Measurements from ENCODE around the gene PLEKHH2.
"Not testable (repeated sequence)": the region's sequence is repeated elsewhere in the genome, so short reads cannot be mapped to it uniquely, and the experiment has no call there.

Gene PLEKHH2

DNA sequence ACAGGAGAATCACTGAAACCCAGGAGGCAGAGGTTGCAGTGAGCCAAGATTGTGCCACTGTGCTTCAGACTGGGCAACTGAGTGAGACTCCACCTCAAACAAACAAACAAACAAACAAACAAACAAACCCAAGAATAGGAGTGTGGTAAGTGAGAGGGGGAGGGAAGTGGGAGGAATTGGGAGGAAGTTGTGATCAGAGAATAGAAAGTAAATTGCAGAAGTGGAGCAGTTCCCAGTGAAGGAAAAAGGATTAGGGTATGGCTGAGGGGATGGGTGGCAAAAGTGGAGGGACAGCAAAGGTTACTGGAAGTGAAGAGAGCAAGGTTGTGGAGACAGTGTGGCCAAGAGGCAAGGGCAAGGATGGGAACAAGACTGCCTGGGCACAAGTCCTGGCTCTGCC lies 80.3 kb downstream of the PLEKHH2 start:
- DNase-seq (ENCODE audit: low read depth in 3 of 3) = no peak

DNA sequence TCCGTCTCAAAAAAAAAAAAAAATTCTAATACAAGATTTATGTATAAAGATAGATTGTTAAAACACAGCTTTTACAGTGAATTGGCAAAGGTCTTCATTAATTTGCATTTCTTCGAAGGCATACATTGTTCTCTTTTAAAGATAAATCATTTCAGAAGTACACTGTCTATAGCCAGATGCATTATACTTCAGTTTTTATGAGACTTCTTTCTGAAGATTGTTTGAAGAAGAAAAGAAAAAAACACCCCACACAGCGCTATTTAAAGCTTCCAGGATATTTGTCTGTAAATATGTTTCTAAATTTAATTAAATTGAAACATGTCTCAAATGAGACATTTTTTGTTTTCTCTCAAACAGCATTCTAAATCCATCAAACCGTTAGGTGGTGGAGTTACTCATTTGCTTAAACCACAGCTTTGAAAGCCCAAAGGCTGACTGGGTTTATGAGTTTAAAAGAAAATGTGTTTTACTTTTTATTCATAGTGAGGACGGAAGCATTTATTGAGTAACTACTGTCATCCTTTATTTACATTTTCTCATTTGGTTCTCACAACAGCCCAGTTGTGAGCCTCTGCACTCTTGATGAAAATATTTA lies 81.6 kb downstream of the PLEKHH2 start:
- no peak for DNase-seq (ENCODE audit: low read depth in 3 of 3)

DNA sequence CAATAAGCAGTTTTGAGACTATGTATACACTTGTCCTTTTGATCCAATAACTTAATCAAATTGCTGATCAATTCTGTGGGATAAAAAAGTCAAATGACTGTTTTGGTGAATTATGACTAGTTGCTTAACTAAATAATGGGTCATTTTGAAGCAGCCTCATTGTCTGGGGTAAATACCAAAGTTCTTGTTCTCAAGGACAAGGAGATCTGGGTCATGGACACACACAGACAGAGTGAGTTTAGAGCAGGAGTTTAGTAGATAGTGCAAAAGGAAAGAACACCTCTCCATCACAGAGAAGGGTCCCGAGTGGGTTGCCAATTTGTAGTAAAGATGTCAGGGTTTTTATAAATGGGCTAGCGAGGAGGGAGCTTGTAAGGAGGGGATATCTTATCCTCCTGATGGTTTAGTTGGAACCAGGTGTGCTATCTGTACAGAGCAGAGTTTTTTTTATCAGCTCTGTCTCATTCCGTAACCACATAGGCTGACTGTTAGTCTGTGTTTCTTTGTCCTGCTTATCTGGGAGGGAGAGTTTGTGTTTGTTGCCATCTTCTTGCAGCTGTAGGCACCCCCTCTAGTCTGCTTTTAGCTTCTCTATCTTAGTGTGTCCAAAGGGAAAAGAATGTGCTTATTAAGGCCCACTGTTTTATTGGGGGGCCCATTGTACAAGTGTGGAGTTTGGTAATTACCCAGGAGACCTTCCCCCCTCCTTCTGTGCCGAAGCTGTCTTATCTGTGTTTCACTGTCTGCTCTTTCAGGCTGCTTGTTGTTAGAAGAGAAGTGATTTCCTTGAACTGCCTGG lies 87.9 kb downstream of the PLEKHH2 start:
- no peak for DNase-seq (ENCODE audit: low read depth in 3 of 3)

DNA sequence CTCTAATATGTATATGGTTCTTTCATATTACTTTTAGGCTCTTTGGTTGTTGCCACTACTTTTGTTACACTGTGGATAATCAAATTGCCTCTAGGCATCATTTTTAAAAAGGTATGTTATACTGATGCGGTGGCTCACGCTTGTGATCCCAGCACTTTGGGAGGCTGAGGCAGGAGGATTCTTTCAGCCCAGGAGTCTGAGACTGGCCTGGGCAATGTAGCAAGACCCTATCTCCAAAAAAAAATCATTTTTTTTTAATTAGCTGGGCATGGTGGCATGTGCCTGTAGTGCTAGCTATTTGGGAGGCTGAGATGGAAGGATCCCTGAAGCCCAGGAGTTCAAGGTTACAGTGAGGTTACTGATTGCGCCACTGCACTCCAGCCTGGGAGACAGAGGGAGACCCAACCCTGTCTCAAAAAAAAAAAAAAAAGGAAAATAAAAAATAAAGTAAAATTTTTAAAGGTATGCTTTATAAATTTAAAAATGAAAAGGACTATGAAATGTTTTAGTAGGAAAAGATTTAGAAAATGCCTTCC lies 88.7 kb downstream of the PLEKHH2 start:
- DNase-seq (ENCODE audit: low read depth in 3 of 3) = no peak

GRCh38 chr2:43726961-43727633 lies 90.0 kb downstream of the PLEKHH2 start:
- not testable (repeated sequence) for DNase-seq (ENCODE audit: low read depth in 3 of 3)

DNA sequence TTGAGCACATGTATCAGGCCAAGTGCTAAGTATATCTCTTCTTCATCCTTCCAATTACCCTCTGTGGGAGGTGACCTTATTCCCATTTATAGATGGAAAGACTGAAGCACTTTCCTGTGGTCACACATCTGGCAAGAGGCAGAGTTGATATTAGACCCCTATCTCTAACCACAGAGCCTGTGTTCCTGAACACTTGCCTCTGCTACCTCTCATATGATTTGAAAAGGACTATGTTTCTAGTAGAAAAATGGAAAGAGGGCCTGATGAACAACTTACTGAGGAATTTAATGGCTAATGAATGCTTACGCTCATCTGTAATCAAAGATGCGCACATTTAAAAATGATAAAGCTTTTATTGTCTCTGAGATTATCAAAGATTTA lies 90.6 kb downstream of the PLEKHH2 start:
- DNase-seq (ENCODE audit: low read depth in 3 of 3) = no peak

- no peak for DNase-seq (ENCODE audit: low read depth in 3 of 3)
Observed at GRCh38 chr2:43729491-43730174, 92.6 kb downstream of the PLEKHH2 start.

DNA sequence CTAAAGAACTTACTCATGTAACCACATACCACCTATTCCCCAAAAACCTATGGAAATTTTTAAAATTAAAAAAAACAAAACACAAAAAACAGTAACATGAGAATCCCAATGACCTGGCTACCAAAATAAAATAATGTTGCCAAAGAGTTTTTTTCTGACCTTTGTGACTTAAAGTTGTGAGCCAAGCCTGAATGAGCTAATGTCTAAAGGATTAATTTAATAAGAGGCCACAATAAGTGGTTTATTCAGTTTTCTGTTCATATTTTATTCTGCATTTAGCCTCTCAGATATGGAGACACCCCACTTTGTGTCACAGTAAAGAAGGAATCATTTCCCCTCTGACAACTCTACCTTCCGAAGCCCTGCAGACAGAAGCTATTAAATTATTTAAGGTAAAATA lies 94.2 kb downstream of the PLEKHH2 start:
- DNase-seq (ENCODE audit: low read depth in 3 of 3) = no peak

- no peak for DNase-seq (ENCODE audit: low read depth in 3 of 3)
Observed at GRCh38 chr2:43736637-43737036, 99.6 kb downstream of the PLEKHH2 start.

DNA sequence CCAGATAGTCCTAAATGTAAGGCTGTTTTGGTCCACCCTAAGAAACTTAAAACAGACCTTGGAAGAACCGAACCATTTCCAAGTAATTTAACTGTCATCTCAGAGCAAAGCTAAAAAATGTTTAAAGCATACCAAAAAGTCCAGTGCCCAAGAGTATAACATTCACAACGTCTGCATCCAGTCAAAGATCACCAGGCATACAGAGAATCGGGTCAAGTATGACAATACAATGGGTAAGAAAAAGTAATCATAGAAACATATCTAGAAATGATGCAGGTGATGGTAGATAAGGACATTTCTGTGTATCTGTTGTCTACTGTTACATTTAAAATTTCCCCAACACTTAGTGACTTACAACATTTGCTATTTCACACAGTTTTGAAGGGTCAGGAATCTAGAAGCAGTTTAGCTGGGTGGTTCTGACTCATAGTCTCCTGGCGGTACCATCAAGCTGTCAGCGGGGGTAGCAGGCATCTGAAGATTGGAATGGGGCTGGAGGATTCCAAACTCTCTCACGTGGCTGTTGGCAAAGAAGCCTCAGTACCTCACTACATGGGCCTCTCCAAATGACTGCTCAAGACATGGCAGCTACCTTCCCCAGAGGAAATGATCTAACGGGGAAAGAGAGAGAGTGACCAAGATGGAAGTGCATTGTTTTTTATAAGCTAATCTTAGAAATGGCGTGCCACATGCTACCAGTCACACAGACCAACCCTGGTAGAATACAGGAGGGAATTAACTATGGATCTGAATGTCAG lies 100.2 kb downstream of the PLEKHH2 start:
- no peak for DNase-seq (ENCODE audit: low read depth in 3 of 3)

GRCh38 chr2:43737855-43738254 lies 100.8 kb downstream of the PLEKHH2 start:
- no peak for DNase-seq (ENCODE audit: low read depth in 3 of 3)

GRCh38 chr2:43738257-43738656 lies 101.2 kb downstream of the PLEKHH2 start:
- DNase-seq (ENCODE audit: low read depth in 3 of 3) = no peak

DNA sequence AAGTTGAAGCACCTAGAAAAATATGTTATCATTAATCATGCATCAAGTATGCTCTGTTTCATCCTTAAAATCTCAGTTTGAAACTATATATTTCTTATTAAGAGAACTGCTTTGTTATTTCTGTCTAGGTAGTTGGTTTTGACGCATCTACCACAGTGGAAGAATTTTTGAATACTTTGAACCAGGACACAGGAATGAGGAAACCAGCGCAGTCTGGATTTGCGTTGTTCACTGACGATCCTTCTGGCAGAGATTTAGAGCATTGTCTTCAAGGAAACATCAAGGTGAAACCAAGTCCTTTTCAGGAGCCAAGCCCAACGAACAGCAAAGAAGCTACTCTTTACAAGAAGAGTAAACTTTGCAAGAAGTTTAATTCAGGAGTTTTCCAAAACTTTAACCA lies 106.6 kb downstream of the PLEKHH2 start:
- DNase-seq (ENCODE audit: low read depth in 3 of 3) = no peak

- no peak for DNase-seq (ENCODE audit: low read depth in 3 of 3)
Observed at GRCh38 chr2:43745457-43745856, 108.4 kb downstream of the PLEKHH2 start.

DNA sequence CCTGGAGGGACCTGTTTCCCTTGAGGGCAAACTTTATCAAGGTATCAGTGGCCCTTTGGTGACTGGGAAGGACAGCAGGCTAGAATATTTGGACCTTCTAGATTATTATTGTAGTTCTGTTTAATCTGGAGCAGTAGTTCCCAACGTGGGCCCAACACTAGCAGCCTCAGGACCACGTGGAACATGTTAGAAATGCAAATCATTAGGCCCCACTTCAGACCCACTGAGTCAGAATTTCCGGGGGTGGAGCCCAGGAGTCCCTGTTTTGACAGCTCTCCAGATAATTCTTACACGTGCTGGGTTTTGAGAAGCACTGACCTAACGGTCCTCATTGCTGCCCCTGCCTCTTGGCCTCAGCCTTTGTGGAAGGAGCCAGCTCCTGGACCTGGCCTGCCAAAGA lies 111.3 kb downstream of the PLEKHH2 start:
- DNase-seq (ENCODE audit: low read depth in 3 of 3) = peak in 2 of 3 donors; percentile 7 to 19

GRCh38 chr2:43749583-43749982 lies 112.5 kb downstream of the PLEKHH2 start:
- no peak for DNase-seq (ENCODE audit: low read depth in 3 of 3)

- DNase-seq (ENCODE audit: low read depth in 3 of 3) = no peak
Observed at GRCh38 chr2:43751476-43751990, 114.5 kb downstream of the PLEKHH2 start.

DNA sequence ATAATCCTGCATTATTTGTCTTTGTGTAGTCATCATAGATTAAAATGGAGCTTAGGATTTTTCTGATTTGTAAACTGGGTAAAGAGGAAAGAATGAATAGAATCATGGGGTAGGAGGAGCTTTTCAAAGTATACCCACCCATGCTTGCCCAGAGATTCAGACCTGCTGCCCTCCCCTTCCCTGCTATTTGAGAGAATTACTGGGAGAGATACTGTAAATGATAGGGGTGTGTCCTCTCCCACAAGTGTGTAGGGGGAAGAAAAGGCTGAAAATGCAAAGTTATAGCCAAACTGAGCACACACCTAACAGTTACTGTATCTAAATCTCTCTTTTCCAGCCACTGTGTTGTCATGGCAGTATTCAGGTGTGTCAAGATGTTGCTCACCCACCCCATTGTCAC lies 115.2 kb downstream of the PLEKHH2 start:
- no peak for DNase-seq (ENCODE audit: low read depth in 3 of 3)

GRCh38 chr2:43754180-43754579 lies 117.1 kb downstream of the PLEKHH2 start:
- DNase-seq (ENCODE audit: low read depth in 3 of 3) = no peak

- DNase-seq (ENCODE audit: low read depth in 3 of 3) = no peak
Observed at GRCh38 chr2:43758739-43759138, 121.7 kb downstream of the PLEKHH2 start.

- no peak for DNase-seq (ENCODE audit: low read depth in 3 of 3)
Observed at GRCh38 chr2:43759195-43759594, 122.1 kb downstream of the PLEKHH2 start.

Measured in stimulated activated CD4-positive, alpha-beta T cell treated with anti-CD3 and anti-CD28 coated beads, TNF-alpha, amount 100 ng/mL, for 48 hours (primary cell).